Stimulated activated CD4-positive, alpha-beta T cell treated with anti-CD3 and anti-CD28 coated beads, Interleukin-2, amount 100 ng/mL, for 48 hours (primary cell): ENCODE results near the gene CIDEA.

ENCODE experiments used
- DNase-seq, 2 donors: peaks; one replicate each; pipeline ENCODE4 v3.0.0-alpha.2; 2020

CIDEA gene

DNA sequence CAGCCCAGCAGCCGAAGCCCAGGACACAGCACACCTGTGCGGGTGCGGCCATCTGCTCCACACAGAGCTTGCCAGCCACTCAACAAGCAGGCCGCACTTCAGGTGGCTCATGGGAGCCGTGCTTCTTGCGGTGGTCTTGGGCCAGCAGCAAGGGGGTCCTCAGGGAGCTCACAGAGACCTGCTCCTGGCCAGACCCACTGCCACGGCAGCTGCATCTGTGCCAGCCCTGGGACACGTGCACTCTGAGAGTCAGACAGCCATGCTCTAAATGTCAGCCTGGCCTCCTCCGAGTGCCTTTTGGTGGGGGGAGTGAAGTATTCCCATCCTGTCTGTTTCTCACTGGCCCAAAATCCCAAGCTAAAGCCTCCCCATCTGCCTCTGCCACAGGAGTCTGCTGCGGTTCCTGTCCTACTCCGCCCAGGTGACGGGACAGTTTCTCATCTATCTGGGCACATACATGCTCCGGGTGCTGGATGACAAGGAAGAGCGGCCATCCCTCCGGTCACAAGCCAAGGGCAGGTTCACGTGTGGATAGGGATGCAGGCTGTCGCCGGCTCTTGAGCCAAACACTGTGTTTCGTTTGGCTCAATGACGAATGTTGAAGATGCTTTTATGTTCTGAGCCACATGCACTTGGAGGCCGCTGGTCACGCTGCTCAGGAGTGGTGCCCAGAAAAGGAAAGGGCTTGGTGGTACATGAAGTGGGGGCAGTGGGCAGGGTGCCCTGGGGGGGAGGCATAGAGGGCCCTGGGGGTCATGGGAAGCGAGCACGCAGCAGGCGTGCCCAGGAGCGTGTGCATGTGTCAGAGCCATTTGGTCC, 22.8 kb downstream of the CIDEA start:
- DNase-seq: no peak

DNA sequence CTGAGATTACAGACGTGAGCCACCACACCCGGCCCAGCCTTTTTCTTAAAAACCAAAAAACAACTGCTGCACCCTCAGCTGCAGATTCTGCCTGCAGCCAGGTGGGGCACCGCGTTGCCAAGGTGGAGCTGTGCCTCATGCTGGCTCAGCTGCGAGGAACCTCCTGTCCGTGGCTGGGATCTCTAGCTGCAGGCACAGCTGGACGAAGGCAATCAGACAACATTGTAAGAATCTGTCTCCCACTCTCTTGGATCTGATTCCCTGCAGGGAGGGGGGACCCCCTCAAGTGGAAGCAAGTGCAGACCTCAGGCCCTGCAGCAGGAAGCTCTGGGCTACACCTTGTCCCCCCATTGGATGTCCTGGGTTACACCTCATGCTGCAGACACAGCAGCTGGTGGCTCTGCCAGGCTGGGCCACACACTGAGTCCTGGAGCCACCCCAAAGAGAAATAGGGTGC, 24.1 kb downstream of the CIDEA start:
- DNase-seq: no peak

DNA sequence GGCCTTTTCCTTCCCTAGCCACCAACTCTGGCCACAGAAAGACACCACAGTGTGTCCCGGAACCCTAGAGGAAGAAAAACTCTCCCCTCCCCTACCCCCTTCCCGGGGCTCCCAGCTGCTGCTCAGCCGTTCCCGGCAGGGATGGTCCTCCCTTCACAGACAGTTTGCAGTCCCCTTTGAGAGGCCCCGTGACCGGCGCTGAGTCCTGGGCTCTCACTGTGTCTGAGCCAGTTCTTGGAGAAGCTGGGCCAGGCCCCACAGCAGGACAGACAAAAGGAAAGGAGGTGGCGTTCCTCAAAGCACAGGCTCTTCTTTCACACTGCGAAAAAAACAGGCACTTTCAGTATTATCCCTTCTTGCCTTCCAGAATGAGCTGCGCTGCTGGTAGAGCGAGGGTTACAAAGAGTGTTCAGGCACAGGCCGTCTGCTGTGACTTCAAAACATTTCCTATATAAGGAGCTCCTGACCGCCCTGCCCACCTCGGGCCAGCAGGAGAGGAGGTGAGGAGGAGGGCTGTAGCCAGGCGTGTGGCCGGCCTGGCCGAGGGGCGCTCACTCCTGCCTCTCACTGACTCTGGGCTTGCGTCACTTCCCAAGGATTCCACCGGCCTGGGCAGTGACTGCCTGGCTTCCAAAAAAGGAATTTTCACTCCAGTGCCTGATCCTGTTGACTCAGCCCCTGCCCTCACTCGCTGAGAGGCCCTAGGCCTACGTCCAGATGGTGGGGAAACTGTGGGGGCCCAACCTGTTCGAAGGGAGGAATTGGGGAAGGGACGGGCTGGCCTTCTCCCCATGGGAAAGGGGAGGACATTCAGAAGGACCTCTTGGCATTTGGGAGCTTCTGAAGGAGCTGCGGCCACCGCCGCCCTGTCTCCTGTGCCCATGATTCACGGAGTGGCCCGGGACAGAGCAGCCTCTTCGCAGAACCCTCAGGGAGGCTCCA, 24.9 kb downstream of the CIDEA start:
- no peak for DNase-seq

DNA sequence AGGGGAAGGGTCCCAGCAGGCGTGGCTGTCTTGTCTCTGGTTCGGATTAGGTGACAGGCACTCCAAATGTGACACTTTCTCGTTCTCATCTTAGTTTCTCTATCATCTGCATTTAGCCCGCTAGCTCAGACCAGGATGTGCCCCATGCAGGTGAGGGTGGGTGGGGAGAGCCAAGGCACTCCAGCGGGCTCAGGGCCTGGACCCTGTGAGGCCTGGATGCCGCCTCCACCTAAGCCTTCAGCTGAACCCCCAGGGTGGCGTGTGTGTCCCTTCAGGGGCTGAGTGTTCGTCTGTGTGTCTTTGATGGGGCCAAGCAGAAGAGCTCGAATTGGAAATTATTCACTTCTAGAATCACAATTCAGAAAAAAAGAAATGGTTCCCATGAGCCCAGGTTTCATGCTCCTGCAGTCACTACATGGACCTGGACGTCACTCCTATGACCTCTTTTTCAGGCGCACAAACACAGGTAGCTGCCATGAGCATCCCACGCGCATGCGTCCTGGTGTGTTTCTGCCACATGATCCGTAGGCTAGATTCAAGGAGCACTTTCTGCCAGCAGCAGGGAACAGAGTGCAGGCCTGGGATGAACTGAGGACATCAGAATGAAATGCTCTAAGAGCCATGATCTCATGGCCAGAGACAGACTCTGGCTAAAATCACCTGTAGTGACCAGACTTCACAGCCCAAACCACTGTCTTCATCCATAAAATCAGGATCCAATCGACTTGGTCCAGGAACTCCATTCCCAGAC, 25.8 kb downstream of the CIDEA start:
- DNase-seq: no peak

DNA sequence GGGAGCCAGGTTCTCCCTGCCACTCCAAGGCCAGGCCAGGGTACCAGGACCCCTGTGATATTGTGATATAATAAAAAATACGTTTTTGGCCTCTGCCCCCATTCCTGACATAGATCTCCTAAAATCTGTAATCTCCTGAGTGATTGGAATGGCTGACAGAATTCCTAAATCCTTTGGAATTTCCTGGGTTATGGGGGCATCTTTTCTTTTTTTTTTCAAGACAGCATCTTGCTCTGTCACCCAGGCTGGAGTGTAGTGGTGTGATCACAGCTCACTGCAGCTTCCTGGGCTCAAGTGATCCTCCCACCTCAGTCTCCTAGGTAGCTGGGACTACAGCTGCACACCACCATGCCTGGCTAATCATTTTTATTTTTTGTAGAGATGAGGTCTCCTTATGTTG, 27.7 kb downstream of the CIDEA start:
- DNase-seq: no peak

DNA sequence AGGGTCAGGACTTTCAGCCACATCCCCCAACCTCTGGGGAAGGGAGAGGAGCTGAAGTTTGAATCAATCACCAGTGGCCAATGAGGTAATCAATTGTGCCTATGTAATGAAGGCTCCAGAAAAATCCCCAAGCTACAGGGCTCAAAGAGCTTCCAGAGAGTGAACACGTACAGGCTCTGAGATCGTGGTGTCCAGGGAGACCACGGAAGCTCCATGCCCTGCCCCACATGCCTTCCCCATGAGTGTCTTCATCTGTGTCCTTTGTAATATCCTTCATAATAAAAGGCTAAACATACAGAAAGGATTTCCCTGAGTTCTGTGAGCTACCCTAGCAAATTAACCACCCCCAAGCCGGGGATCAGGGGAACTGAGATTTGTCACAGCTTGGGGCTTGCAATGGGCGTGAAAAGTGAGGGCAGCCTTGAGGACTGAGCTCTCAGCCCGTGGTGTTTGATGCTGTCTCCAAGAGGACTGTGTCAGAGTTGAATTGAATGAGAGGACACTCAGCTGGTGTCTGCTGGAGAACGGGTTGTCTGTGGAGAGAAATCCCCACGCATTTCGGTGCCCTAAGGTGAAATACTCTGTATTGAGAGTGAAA, 28.4 kb downstream of the CIDEA start:
- DNase-seq: no peak

DNA sequence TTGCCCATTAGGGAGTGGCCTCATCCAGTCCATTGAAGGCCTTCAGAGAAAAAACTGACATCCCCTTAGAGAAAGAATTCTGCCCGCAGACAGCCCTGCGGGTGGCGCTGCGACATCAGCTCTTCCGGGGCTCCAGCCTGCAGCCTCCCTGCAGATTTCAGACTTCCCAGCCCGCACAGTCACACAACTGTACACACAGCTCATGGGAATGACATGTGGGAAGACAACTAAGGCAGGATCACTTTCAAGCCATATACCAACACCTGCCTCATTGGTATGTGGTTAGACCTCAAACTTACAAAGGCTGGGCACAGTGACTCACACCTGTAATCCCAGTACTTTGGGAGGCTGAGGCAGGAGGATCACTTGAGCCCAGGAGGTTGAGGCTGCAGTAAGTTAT, 29.1 kb downstream of the CIDEA start:
- no peak for DNase-seq

DNA sequence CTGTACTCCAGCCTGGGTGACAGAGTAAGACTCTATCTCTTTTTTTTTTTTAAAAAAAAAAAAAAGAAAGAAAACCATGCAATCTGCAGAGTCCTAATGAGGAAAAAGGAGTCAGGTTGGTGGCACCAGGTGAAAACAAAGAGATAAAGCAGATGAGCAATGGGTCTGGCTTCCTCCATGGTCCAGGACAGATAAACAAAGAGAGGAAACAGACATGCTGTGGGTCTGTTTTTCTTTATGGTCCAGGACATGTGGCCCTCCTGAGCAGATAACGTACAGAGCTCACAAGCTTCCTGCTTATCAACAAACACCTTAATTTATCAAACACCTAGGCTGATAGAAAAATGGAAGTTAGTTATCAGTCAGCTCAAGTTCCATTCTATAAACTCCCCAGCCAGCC, 29.5 kb downstream of the CIDEA start:
- no peak for DNase-seq

DNA sequence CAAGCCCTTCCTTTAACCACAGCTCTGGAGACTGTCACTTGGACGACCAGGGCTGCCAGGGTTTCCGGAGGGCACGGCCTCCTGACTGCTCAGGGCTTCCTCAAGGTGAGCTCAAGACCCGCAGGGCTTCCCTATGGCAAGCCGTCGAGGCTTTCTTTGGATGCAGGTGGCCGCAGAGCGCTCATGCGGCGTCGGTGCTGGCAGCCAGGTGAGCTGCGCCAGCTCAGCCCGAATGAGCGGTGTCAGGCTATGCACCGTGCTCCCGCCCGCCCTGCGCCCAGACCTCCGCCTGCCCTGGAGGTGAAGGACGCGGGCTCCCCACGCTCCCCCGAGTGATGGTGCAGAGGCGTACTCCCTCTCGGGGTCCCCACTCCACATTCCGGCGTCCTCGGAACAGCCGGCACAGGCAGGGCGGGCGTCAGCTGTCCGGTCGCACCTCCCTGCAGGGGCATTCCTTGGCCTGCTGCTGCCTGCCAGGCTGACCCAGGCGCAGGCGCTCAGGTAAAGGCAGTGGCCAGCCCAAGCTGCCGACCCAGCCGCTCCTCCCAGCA, 33.0 kb downstream of the CIDEA start:
- DNase-seq: no peak

DNA sequence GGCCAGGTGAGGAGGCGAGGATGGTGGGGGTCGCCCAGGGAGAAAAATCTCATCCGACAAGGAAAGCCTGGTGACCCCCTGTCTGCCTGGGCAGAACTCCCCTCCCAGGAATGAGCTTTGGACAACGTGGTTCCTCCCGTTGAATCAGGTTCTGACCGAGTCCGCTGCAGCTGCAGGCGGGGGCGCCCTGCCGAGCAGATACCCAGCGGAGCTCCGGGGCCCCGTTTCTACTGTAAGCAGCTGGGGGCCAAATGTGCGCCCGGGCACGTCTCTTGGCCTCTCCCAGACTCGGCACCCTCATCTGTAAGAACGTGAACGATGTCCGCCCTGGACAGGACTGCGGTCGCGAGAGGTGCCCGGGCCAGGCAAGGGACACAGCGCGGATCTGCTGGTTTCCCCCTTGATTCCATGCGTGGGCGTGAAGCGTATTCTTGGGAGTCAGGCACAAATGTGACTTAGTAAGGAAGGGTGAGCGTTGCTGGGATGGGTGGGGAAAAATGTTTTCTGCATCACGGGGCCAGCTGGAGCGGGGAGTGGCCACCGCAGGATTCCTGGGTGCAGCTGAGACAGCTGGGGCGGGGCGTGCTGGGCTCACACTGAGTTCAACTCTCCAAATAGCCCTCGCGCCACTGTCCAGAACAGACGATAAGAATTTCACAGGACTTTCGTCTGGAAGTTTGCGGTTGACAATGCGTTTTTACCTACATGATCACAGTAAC, 33.7 kb downstream of the CIDEA start:
- no peak for DNase-seq

DNA sequence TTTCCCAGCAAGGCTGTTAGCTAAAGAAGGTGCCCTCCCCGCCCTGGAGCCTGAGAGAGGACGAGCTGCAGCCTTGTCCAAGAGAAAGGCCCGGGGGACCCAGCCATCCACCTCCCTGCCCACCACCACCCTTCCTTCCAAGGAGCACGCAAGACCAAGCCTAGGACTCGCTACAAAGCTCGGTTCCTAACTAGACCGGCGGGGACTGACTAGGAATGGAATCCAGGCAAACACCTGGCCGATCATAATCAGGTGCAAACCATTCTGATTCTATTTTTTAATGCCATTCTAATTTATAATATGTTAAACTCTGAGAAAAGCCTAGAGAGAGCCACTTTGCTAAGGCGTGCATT, 34.2 kb downstream of the CIDEA start:
- DNase-seq: no peak

DNA sequence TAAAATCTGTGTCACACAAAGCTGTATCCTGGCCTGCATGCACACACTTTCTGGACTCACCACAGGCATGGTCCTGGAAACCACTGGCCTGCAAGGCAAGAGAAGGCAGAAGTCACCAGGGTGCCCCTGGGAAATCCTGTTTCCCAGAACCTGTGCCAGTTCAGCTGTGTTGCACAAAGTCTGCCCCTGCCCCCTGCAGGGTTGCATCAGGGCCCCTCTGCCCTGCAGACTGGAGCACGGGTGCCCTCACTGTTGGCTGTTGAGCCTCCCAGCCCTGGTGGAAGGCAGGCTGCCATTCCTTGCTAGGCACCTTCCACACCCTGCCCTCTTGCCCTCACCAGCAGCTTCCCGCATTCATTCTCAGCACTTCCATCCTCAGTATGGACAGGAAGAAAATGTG, 35.9 kb downstream of the CIDEA start:
- DNase-seq: no peak

DNA sequence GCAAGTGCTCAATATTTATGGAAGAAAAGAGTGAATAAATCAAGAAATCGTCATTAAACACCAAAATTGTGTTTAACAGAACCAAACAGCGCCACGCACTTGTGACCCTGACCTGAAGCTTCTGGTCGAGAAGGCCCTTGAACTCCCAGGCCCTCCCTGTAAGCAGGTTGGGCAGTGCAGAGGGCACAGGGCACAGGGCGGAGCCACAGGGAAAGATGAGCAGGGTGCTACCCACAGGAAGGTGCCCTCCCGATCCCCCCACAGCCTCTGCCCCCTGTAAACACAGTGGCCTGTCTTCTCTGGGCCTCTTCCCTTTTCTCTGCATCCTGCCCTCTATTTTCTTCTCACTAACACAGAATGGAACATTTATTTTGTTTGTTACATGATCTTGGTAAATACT, 37.0 kb downstream of the CIDEA start:
- no peak for DNase-seq

DNA sequence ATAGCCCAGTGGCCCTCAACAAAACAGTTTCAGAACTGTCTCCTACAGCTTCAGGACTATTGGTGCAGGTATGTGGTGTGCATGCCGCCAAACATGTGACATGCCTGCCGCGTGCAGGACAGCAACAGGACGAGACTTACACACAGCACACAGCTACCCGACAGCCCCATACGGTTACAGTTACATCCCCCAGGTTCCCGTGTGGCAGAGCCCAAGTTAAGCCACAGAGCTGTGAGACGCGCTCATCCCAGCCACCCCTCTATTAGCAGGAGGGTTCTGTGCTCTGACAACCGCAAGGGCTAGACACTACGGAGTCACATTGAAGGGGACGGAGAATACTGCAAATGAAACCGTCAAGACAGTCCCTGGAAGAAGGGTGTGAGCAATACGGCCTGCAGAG, 37.5 kb downstream of the CIDEA start:
- DNase-seq: no peak

DNA sequence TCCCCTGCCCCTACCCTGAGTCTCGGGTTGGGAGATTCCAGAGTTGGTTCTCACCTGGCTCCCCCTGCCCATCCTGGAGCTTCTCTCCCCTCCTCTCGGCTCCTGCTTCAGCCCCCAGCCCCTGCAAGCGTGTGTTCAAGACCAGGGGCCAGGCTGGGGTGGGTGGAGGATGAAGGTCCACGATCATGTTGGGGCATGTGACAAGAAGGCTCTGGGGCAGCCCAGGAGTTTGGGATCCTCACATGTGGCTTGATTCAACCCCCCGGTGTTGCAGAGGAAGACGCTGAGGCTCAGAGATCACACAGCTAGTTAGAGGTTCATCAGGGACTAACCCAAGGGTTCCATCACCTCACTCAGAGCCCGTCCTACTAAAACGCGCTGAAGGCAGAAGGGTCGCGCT, 39.7 kb downstream of the CIDEA start:
- DNase-seq: no peak

DNA sequence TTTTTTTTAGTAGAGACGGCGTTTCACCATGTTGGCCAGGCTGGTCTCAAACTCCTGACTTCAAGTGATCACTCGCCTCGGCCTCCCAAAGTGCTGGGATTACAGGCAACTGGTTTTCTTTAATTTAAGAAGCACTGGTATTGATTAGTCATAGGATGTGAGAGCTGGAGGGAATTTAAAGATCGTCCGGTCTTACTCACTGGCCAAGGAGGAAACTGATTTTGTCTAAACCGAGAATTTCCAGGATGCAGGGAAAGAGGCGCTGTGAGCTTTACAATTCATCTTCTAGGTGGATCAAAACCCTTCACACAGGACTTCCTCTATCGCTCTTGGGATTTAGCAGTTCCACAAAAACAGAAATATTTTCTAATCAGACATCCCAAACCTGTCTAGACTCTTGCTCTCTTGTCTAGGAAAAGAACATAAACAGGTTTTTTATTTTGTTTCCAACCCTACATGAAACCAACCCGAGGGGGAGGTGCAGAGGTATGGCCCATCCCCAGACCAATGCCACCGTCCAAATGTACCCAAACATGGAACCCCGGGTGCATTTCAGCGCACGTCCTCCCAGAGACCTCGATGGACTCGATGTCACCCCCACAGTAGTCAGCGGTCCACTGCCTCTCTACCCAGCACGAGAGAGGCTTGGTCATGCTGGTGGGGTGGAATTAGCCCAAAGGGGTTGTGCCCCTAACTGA, 41.4 kb downstream of the CIDEA start:
- DNase-seq: no peak

DNA sequence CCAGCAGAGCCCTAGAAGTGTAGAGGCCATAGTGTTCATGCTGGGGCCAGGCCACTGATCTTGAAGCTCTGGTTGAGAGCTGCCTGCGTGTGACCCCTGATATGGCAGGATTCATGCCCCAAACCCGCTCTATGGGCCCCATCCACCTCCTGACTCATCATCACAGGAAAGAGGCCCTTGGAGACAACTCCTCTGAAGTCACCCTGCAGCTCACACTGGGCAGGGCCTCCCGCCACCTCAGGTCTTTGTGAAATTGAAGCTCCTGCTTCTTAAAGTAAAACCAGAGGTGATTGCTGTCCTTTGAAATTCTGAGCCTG, 41.9 kb downstream of the CIDEA start:
- no peak for DNase-seq

DNA sequence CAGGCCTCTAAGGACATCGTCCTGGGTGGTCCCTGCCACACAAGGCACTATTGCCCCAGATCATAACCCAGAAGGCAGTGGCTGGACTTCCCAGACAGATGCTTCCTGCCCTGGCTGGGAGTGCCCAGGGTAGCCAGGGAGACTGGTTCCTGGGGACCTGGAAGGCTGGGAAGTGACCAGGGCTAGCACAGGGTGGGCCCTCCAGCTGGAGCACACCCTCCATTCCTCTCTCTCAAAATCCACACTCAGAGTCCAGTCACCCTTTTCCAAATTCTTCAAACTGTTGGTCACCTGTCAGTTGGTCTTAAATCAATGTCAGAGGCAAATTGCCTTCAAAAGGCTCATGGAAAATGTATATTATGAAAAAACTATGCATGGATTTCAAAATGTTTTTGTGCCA, 42.3 kb downstream of the CIDEA start:
- DNase-seq: no peak

DNA sequence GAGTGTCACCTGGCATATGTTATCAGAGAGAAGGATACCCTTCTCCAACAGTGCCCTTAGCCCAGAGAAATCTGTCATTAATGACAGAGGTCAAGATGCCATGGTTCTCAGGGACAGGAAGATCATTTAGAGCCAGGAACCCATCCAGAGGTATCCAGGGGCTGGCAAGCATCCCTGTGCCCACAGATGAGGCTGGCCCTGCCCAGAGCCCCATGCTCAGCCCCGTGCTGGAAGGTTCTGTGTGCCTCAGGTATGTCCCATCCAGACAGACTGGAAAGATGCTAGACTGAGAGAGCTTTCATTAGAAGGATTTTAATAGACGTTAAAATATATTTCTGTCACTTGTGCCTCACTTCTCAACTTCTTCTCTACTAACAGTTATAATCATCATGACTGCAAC, 45.7 kb downstream of the CIDEA start:
- DNase-seq: no peak

DNA sequence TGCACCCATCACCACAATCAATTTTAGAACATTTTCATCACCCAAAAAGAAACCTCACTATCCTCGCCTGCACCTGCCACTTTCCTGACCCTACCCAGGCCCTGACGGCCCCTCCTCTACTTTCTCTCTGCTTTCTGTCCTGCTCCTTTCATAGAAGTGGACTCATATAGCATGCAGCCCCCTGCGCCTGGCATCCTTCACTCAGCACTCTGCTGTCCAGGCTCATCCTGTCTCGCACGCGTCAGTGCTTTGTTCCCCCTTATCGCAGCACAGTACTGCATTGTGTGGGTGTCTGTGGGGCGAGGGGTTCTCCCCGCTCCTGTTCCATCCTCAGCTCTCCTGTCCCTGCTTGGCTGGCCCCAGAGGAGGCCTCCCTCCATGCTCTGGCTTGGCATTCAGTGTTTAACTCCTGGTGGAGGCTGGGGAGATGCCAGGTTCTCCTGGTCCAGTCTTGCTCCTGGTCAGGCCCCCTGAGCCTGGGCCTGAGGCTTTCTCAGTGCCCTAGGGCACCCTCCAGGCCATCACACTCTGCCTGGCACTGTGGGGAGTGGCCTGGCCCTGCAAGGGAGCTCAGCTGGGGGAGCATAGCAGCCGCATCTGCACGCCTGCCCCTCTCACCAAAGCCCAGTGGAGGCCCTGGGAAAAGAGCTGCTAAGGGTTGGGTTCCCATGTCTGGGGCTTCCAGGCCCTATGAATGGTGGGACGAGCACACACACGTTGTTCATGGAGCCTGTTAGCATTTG, 47.3 kb downstream of the CIDEA start:
- DNase-seq: no peak
